K562 (cell line): ENCODE data around the gene SERPINF2. TPM values are rescaled to one million over a fixed set of nuclear protein-coding genes. Genes with fewer than 3 reads are reported as not detected.
A peak's percentile ranks its signal among the peaks of the same experiment; 100 is the strongest.

Source experiments
- AFF1 ChIP-seq, 2 experiments: fragments of 450-650 bp; IDR thresholded peaks; 2 replicates each; pipeline ENCODE4 v1.6.1; 2018; ENCODE audit warnings: mild to moderate bottlenecking in 2 of 2, low read depth in 1 of 2; ENCODE audit not compliant: partially characterized antibody in 2 of 2
- BRD9 ChIP-seq: fragments of 450-650 bp; IDR thresholded peaks from 2 replicates; pipeline ENCODE4 v1.6.1; 2018; ENCODE audit warnings: low read depth; ENCODE audit not compliant: partially characterized antibody
- FOXJ2 ChIP-seq: fragments of 200-800 bp; sonication (Bioruptor generic); IDR thresholded peaks from 2 replicates; pipeline ENCODE4 v1.6.1; 2016; ENCODE audit warnings: missing genetic modification characterization, missing compliant biosample characterization
- HMG20A ChIP-seq: fragments of 450-650 bp; formaldehyde crosslinking; conservative IDR thresholded peaks from 2 replicates; pipeline ENCODE4 v1.4.0; 2020; ENCODE audit warnings: mild to moderate bottlenecking, mixed read lengths
- JUND ChIP-seq, 2 experiments: IDR thresholded peaks; 2 replicates in 1 of 2; 3 replicates in 1 of 2; pipeline ENCODE4 v1.6.1; 2011; ENCODE audit warnings: borderline replicate concordance in 2 of 2, low read depth in 2 of 2, low read length in 2 of 2, improper control_type of control experiment in 1 of 2, missing biosample characterization in 1 of 2, missing genetic modification characterization in 1 of 2, missing genetic modification reagents in 1 of 2
- KDM5B ChIP-seq: fragments of 200-600 bp; sonication (generic); IDR thresholded peaks from 2 replicates; pipeline ENCODE4 v1.6.1; 2012; ENCODE audit warnings: low read depth, mild to moderate bottlenecking, moderate library complexity, low read length, control low read depth, inconsistent platforms; ENCODE audit not compliant: insufficient replicate concordance
- MAFF ChIP-seq: IDR thresholded peaks from 2 replicates; pipeline ENCODE4 v1.6.1; 2012; ENCODE audit warnings: low read length, improper control_type of control experiment
- NFYB ChIP-seq: IDR thresholded peaks from 2 replicates; pipeline ENCODE4 v1.6.1; 2011; ENCODE audit warnings: mild to moderate bottlenecking, moderate library complexity; ENCODE audit not compliant: insufficient read length; ENCODE audit errors: extremely low read depth
- SIN3A ChIP-seq, 2 experiments: fragments of 150-350 bp in 1 of 2; IDR thresholded peaks; 2 replicates each; pipeline ENCODE4 v1.6.1; 2011 to 2016; ENCODE audit warnings: borderline replicate concordance in 2 of 2, low read depth in 2 of 2, low read length in 2 of 2, mild to moderate bottlenecking in 2 of 2, moderate library complexity in 2 of 2; ENCODE audit not compliant: control insufficient read depth in 1 of 2
- ZNF316 ChIP-seq: fragments of 450-650 bp; IDR thresholded peaks from 2 replicates; pipeline ENCODE4 v1.6.1; 2016
- ZNF395 ChIP-seq: fragments of 200-800 bp; sonication (Bioruptor generic); IDR thresholded peaks from 2 replicates; pipeline ENCODE4 v1.6.1; 2017; ENCODE audit warnings: missing genetic modification characterization, missing compliant biosample characterization
- polyA plus RNA-seq, 8 experiments: library from polyadenylated mRNA; depleted of rRNA in 4 of 8; stranded (reverse) in 5 of 8; unstranded in 3 of 8; fragments of >200 nt; fragmentation: Nextera tagmentation in 2 of 8; fragmentation: Illumina TruSeq in 1 of 8; extraction: Ambion mirVana in 2 of 8; extraction: Trizol in 1 of 8; gene quantifications; 2 replicates each; pipeline versions ENCODE4 v1.2.1 to v1.2.3, GENCODE V29; 2011 to 2014; ENCODE audit warnings: inconsistent platforms in 1 of 8, missing spikeins in 1 of 8
- total RNA-seq, 7 experiments: library from RNA; depleted of rRNA in 6 of 7; stranded (reverse); fragments of >200 nt in 6 of 7; fragmentation: Illumina TruSeq in 2 of 7; extraction: Trizol in 2 of 7; gene quantifications; 2 replicates each; pipeline versions ENCODE4 v1.2.1 to v1.2.3, GENCODE V29; 2011 to 2021; ENCODE audit warnings: low replicate concordance in 1 of 7

SERPINF2 gene
- total and polyA plus RNA-seq, 9 of the 15 experiments (the other 6 are each of a cell fraction or from before 2014, with no cell fraction given), result 0.22 TPM; not detected in 8

- TF ChIP-seq AFF1 (IDR thresholded peaks at IDR 0.05; ENCODE audit: low read depth in 1 of 2, partially characterized antibody in 2 of 2), result peak in 1 of 2 experiments; percentile 94
- TF ChIP-seq FOXJ2, result peak; percentile 54; the same call in 1 of the 2 replicates
- peak; percentile 90 for TF ChIP-seq BRD9
- peak; percentile 81 for TF ChIP-seq ZNF395 (CRISPR knock-in tag)
- TF ChIP-seq MAFF, result peak; percentile 80
- peak; percentile 65 for TF ChIP-seq KDM5B
- no peak for TF ChIP-seq HMG20A (CRISPR knock-in tag)
- TF ChIP-seq ZNF316, result peak; percentile 88
- peak; percentile 93 to 95 for TF ChIP-seq SIN3A (IDR thresholded peaks at IDR 0.05; ENCODE audit: borderline replicate concordance in 2 of 2, control insufficient read depth in 1 of 2, low read depth in 2 of 2, low read length in 2 of 2)
- peak; percentile 35 for TF ChIP-seq JUND (IDR thresholded peaks at IDR 0.05; ENCODE audit: borderline replicate concordance, low read depth, low read length)
- 0 out of 3 replicates have a peak, but pooled peaks have one; percentile 31 for TF ChIP-seq JUND (tag; IDR thresholded peaks at IDR 0.05; ENCODE audit: borderline replicate concordance, low read depth, low read length)
- peak; percentile 96 for TF ChIP-seq NFYB
Measured at GRCh38 chr17:1716076-1716911, 26.4 kb upstream of the SERPINF2 start (continued).
